Neural progenitor cell (in vitro differentiated cells): ENCODE results near the gene KNDC1.

Experiments used
- EZH2 ChIP-seq: fragments of 200-600 bp; sonication (generic); IDR thresholded peaks from 2 replicates; pipeline ENCODE4 v1.6.1; 2017; ENCODE audit warnings: antibody characterized with exemption, mild to moderate bottlenecking, moderate library complexity
- EZH2phosphoT487 ChIP-seq: fragments of 200-600 bp; sonication (generic); IDR thresholded peaks from 2 replicates; pipeline ENCODE4 v1.6.1; 2017; ENCODE audit warnings: antibody characterized with exemption
- TF ChIP-seq, protein P1 (sequence below): fragments of 200-600 bp; sonication (generic); IDR thresholded peaks from 2 replicates; pipeline ENCODE4 v1.5.1; 2017; ENCODE audit warnings: antibody characterized with exemption, mild to moderate bottlenecking

DNA sequence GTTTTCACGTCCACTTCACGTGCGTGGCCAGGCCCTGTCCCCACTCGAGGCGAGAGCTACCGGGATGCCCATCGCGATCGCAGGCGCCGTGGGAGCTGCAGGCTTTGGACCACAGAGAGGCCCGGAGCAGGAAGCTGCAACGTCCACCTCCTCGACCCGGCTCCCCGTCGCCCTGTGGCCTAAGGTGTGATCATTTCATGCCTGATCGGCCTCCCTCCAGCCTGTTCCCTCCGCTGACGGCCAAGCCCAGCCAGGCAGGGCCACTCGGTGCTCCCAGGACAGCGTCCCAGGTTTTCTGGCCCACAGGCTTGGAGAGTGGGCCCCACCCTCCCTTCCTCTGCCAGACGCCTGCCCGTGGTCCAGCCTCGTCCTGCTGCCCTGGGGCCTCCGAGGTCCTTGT, 19.6 kb downstream of the KNDC1 start:
- TF ChIP-seq, protein P1, sequence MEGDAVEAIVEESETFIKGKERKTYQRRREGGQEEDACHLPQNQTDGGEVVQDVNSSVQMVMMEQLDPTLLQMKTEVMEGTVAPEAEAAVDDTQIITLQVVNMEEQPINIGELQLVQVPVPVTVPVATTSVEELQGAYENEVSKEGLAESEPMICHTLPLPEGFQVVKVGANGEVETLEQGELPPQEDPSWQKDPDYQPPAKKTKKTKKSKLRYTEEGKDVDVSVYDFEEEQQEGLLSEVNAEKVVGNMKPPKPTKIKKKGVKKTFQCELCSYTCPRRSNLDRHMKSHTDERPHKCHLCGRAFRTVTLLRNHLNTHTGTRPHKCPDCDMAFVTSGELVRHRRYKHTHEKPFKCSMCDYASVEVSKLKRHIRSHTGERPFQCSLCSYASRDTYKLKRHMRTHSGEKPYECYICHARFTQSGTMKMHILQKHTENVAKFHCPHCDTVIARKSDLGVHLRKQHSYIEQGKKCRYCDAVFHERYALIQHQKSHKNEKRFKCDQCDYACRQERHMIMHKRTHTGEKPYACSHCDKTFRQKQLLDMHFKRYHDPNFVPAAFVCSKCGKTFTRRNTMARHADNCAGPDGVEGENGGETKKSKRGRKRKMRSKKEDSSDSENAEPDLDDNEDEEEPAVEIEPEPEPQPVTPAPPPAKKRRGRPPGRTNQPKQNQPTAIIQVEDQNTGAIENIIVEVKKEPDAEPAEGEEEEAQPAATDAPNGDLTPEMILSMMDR, result no peak
- TF ChIP-seq EZH2phosphoT487 (no peak), EZH2 (no peak)
